HG03432 (cell line): Measurements from ENCODE around the gene MEGF11.

Experiments
- ATAC-seq: cut with Tn5 transposase; IDR thresholded peaks from one replicate; pipeline ENCODE4 v1.9.1; 2021; ENCODE audit warnings: mild to moderate bottlenecking, moderate library complexity; ENCODE audit not compliant: unreplicated experiment

The MEGF11 gene

DNA sequence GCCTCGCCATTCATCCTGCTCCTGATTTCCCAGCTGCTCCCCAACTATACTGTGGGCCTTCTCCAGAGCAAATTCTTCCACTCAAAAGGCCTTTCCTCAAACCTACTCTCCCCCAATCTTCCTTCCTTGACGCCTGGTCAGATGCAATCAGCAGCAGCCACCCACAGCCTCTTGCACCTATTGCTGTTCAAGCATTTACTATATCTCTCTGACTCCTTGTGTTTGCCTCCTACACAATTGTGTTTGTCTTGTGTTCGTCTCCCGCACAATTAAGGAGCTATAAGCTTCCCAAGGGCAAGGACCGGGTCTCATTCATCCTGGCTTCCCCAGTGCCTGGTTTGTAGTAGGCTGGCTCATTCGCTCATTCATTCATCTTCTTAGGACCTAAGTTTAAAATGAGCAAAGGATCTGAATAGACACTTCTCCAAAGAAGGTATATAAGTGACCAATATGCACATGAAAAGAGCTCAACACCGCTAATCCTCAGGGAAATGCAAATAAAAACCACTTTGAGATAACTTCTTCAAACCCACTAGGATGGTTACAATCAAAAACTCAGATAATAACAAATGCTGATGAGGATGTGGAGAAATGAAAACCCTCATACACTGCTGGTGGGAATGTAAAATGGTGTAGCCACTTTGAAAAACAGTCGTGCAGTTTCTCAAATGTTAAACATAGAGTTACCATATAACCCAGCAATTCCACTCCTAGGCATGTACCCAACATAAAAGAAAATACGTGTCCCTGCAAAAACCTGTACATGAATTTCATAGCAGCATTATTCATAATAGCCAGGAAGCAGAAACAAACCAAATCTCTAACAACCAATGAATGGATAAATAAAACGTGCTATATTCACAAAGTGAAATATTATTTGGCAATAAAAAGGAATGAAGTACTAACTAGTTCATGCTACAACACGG is 31.0 kb downstream of the MEGF11 start:
- ATAC-seq: no peak

DNA sequence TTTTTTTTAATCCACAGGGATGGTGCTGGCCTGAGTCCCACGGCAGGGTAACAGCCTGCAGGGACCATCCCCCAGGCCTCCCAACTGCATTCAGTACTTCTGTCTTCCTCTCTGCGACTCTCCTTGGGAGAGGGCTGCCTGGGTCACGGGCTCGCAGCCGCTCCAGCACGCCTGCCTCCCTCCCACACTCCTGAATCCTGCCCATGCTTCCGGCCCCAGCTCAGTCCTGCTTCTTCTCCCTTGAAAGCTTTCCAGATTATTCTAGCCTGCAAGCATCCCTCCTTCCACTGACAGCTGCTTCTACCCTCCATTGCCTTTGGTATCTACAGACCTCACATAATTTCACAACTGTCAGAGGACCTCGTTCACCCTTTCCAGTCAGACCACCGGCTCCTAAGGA is 32.4 kb downstream of the MEGF11 start:
- no peak for ATAC-seq

DNA sequence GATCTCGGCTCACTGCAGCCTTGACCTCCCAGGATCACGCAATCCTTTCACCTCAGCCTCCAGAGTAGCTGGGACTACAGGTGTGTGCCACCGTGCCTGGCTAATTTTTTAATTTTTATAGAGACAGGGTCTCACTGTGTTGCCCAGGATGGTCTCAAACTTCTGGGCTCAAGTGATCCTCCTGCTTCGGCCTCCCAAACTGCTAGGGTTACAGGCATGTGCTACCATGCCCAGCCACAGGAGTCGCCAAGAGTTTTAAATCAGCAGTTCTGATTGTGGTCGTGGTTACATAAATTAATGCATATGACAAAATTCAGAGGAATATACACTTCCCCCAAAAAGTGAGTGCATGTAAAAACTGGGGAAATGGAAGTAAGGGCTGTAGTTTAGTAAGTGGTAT is 32.9 kb downstream of the MEGF11 start:
- ATAC-seq: no peak

DNA sequence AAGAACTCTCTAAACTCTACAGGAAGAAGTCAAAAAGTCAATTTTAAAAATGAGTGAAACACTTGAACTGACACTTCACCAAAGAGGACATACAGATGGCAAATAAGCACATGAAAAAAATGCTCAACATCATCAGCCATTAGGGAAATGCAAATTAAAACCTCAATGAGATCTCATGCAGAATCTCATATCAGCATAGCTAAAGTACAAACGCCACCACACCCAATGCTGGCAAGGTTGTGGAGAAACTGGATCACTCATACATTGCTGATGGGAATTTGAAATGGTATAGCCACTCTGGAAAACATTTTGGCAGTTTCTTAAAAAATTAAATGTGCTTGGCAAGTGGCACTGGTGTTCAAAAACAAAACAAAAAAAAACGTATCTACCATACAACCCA is 34.2 kb downstream of the MEGF11 start:
- no peak for ATAC-seq

DNA sequence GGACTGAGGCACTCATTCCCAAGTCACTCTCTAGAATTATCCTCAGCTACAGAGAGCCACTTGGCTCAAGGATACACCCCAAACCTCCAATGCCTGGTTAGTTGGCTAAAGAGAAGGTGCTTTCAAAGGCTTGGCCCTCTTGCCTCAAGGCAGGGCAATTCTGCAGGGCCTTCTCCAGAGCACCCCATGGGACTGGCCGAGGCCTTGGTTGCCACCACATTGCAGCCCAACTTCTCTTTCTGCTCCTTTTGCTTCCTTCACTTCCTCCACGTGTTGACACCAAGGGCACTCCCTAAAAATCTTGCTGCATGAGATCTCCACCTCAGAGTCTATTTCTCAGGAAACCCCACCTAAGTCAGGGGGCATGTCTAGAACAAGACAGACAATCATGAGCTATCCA is 36.7 kb downstream of the MEGF11 start:
- no peak for ATAC-seq

DNA sequence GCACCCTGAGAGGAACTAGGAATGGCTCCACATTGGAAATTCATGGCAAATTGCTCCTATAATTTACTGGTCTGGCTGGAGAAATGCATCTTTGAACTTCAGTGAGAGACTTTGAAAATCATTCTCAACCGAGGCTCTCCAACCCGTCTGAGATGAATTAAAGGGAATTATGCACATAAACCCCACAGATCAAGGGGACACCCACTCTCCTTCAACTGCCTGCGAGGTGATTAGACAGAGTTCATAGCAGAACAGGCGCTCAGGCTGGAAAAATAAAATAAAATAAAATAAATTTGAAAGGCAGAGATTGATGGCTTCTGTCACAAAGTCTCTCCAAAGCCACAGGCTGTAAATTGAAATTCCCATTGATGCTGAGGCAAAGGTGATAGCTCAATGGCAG is 37.7 kb downstream of the MEGF11 start:
- ATAC-seq: no peak

DNA sequence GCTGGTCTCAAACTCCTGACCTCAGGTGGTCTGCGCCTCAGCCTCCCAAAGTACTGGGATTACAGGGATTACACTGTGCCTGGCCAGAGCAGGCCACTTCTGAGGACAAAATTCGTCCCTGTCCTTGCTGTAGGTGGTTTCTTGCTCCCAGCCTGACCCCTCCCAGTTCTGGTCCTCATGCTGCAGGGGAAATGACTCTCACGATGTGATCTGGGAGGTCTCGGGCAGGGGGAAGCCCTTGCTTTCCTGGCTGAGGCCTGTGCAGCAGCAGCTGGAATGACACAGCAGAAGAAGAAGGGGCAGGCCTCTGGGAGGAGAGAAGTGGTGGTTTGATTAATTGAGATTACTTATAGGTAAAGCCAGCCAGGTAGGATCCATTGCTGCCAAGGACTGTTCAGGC is 39.3 kb downstream of the MEGF11 start:
- ATAC-seq: no peak

DNA sequence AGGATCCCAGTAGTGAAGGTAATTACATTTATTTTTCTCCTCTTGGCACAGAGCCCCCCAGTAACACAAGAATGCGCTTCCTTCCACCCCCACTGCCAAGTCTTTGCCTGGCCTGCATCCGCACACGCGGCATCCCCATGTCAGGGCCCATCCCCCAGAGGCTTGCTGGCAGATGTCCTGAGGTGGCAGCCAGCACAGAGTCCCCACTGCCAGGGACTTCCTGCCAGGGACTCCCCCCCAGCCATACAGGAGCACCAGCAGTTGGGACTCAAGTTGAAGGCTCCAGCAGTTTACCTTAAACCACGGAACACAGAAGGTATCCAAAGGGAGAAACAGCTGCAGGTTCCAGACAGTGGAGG is 41.0 kb downstream of the MEGF11 start:
- ATAC-seq: no peak

DNA sequence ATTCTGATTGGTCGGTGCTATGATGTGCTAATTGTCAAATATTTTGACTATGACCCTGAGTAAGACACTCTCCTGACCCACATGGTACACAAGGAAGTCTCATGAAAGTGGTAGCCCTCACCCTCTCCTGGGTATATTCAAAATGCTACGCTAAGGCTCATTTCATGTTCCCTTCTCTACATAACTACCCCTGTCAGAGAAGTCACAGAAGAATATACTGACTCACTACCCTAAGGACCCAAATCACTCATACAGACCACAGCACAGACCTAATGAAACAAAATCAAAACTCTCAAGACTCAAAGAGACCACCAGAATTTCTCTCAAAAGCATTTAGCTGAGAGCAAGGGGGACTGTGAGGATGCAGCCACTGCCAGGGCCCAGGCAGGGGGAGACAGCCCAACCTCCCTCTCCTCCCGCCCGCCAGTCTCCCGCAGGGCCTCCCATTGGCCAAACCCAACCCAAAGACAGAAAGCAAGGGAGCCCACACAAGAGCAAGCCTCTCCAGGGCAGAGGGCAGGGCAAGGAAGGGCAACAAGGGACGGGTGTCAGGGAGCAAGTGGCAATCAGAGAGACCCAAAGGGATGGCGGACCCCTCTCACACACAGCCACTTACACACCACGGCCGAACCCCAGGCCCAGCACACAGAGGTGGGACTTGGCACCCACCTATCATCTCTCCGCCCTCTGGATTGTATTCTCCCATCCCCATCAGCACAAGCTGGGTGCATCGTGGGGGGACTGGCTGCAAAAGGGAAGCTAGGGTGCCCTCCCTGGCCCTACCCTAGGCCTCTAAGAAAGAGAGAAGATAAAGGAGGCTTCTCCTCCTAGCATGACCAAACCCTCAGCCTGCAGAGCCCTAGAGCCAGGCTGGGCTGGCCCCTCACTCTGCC is 41.6 kb downstream of the MEGF11 start:
- no peak for ATAC-seq

DNA sequence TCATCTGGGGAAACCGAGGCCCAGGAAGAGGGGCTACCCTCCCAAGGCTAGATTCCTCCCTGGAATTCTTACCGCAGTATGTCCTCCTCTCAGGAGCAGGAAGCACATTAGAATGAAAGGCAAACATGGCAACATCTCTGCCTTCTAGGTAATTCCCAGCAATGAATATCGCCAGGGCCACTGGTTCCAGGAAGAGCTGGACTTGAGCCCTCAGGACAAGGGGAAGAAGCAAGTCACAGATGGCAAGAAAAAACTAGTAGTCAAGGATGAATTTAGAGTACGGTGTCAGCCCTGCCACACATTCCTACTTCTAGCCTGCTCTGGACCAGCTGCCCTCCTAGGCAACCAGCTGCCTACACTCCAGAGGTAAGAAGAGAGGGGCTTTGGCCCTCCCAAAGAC is 42.9 kb downstream of the MEGF11 start:
- ATAC-seq: no peak

DNA sequence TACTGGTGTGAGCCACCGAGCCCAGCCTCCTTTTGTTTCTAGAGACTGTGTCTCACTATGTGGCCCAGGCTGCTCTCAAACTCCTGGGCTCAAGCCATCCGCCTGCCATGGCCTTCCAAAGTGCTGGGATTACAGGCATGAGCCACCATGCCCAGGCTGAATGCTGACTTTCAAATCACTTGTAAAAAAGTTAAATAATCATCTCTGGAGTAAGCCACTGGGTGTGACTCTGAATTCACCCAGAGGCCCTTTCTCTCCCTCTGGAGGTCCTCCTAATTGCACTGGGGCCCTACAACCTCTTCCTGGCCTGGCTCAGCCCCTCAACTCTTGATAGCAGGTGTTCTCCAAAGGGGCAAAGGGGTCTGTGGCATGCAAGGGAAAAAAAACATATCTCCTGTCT is 54.8 kb downstream of the MEGF11 start:
- no peak for ATAC-seq

DNA sequence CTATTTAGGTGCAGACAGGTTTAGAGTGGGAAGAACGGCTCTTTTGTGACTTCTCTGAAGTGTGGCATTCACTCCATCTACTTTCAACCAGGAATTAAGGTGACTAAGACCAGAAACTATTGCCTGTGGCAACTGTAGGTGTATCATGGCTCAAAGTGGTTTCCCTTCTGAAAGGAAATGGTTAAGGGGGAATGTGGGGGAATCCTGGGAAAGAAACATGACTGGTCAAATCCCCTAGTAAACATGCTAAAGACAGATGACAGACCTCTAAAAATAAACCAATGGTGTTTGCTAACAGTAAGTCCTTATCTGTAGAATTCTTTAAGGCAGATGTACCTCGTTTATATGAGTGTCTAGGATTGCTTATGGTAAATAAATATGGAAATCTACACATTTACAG is 56.9 kb downstream of the MEGF11 start:
- ATAC-seq: no peak

DNA sequence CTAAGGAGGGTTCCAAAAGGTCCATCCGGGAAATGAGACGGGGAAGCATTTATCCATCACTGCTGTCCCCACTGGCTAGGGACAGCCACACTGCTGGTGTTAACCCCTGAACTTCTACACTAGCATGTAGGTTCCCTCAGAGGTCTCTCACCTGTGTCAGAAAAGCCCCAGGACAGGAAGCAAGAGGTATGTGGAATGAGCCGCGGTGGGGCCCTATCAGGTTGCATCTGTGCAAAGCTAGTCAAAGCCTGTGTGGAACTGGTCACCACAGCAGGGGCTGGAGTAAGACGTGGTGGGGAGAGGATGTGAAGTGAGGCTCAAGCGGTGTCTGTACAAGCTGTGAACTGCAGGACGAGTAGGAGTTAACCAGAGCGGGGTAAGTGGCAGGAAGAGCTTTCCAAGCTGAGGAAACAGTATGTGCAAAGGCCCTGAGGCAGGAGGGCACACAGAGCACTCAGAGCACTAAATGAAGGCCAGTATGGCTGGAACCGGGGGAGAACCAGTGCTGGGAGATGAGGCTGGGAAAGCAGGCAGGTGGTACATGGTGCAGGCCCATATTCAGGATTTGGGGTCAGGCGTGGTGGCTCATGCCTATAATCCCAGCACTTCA is 57.8 kb downstream of the MEGF11 start:
- ATAC-seq: no peak

DNA sequence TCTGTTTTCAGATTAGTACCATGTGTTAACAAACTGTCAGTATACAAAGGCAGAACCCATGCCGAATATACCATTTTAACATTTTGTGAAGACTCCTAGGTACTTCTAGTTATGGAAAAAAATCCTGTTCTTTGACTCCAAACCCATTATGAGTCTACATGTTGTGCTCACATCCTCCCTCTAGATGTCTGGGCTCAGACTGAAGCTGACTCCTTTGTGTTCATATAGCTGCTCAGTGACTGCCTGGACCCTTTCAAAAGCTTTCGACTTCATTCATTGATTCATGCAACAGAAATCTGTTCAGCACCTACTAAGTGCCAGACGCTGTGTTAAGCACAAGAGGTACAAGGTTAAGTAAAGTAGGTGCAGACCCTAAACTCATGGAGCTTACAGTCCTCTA is 60.5 kb downstream of the MEGF11 start:
- ATAC-seq: no peak

DNA sequence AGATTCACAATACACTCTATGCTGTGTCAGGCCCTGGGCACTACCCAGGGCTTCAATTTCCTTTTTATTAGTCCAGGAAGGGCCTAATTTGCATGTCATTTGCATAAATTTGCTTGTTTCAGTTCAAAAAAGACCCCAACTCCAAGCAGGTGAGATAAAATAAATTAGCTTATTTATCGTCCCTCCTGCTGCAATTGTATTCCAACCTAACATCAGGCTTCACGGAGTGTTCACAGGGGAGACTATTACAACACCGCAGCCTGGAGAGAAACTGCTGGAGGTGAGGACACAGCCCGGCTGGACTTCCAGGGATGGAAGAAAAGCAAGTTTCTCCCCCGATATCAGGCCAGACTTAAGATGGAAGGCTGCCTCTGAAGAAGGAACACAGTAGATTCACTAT is 62.8 kb downstream of the MEGF11 start:
- no peak for ATAC-seq

DNA sequence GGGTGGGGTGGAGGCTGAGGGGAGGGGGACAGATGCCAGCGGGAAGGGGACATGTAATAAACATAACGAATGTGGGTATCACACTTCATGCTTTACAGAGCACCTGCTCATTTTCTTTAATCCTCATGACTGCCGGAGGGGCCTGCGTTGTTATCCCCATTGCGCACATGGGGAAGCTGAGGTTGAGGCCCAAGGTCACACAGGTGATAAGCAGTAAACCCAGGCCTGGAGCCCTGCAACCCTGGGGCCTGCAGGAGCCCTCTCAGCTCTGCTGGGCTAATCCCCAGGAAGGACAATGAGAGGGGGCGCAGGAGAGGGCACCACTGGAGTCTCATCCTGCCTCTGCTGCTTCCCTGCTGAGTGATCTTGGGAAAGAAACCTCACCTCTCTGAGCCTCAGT is 64.3 kb downstream of the MEGF11 start:
- no peak for ATAC-seq

DNA sequence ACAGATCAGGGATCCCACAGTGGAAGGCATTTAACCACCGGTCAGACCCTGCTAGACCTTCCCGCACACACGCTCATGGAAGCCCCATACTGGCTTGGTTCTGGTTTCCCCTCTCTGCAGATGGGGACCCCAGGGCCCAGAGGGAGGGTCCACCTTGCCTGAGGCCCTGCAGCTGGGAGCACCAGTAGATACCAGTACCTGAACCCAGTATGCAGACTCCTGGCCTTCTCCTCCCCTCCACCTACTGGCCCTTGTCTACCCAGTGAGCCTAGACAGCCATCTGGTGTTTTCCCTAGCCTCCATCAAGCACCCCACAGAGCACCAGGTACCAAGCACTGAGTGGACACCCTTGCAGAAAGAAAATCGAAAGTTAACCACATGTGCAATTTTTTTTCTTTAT is 65.1 kb downstream of the MEGF11 start:
- ATAC-seq: no peak

DNA sequence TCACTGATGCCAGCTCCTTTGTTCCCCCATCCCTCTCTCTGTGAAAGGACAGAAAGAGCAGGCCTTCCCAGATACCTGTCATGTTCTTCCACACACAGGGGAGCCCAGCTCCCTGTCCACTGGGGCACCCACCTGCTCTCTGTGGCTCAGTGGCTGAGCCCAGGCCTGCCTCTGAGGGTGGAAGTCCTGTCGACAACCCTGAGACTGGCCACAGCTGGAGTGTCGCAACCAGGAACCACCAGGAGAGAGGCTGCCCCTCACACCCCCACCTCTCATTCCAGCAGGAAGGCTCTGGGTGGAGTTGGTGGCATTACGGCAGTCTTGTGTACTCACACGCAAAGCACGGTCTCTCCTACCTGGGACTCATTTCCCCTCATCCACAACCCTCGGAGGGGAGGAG is 66.3 kb downstream of the MEGF11 start:
- ATAC-seq: no peak

DNA sequence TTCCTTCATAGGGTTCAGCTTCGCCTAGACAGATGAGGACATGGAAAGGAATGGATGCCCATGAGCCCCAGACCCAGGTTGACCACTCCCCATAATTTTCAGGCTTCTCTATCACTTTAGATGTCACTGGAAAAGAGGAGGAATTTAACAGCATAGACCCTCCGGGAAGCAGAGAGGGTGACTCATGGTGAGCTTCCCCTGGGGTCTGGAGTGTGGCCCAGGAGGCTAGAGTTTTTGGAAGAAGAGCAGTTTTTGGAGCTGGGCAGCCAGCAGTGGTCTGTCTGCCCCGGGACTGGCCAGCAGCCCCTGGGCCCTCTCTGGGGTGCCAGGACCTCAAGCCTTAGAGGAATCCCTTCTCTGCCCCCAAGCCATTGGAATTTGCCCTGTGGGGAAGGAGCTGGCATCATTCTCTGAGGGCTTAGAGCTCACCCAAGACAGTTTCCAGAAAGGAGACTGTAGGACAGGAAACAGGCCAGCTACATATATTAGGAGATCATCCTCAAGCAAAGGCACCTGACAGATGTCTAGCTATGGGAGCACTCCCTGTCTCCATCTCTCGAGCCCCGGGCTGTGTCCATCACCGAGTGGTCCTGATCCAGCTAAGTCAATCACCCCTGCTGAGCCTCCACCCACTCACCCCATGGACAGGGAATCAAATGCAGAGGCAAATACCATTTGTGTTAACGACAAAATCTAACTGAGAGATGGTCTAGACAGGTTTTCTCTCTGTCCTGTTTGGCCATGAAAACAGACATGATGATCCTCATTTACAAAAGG is 67.3 kb downstream of the MEGF11 start:
- no peak for ATAC-seq

DNA sequence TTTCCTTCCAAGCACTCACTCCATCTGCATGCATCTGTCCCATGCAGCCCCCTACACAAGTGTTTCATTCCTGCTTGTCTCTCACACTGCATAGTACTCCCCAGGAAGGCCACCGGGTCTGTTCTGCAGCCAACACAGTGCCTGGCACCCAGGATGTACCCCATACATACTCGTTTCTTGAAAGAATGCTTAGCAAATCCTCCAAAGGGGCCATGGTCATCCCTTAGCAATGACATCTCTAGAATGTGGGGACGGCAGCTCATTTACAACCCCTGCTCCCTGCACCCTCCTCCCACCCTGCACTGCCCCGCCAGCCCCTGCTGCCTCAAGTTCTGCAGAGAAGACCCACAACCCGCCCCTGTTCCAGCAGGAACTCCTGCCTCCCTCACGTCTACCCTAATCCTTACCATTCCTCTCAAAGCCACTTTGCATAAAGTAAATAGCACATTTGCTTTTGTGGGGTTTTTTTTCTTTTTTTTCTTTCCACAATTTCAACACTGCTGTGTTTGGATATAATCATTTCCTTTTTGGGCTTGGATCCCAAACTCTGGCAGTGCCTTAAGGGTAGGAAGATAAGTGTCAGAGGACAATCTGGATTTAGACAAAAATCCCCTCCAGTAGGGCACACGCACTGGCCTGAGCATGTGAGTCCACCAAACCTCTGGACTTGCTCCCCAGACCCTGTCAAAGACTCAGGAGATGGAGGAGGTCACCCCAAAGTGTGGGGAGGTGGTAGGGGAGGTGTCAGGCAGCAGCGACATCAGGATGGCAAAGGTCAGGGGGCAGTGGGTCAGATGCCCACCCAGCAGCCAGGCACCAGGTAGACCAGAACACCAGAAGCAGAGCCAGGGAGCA is 68.4 kb downstream of the MEGF11 start:
- no peak for ATAC-seq
